ENCODE measurements around the gene IGSF22.

IGSF22 gene

DNA sequence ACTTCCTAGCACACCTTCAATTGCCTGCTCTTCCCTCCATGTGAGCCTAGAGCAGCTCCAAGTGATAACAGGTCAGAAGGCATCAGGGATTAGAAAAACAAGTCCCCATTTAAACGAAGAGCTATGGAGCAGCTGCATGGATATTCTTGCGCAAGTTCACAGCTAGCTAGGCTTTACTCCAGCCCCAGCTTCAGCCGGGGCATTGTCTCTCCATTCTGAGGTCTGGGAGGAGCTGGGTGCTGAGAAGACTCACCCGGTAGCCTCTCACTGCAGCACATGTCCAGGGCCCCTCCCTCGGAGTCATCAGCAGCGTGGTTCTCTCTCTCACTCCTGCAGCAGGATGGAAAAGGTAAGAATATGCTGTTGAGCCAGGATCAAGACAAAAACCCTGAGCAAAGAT lies 39.6 kb upstream of the IGSF22 start:
- Histone ChIP-seq H3K4me3 (ENCODE audit: low read length) (no peak overlapping the region), H3K36me3 (ENCODE audit: control insufficient read depth, insufficient read depth, low read length, severe bottlenecking) (no peaks in the 10 kb centered on the region), H3K27me3 (replicated peaks; ENCODE audit: control insufficient read depth, insufficient read depth, low read length) (no peaks in the 10 kb centered on the region), H3K9me3 (ENCODE audit: control insufficient read depth, low read length) (no peaks in the 10 kb centered on the region), H3K9ac (ENCODE audit: low read length) (no peak overlapping the region), H3K4me1 (ENCODE audit: control insufficient read depth, insufficient read depth, low read length) (peaks cover 13% of the 10 kb centered on the region)
- DNase-seq (ENCODE audit: low read depth): no peak

GRCh38 chr11:18761741-18762140 lies 35.8 kb upstream of the IGSF22 start:
- no peaks in the 10 kb centered on the region for H3K9me3 ChIP-seq (ENCODE audit: control insufficient read depth, low read length)
- peaks cover 10% of the 10 kb centered on the region for H3K4me1 ChIP-seq (ENCODE audit: control insufficient read depth, insufficient read depth, low read length)
- H3K27me3 ChIP-seq (replicated peaks; ENCODE audit: control insufficient read depth, insufficient read depth, low read length): no peaks in the 10 kb centered on the region
- H3K36me3 ChIP-seq (ENCODE audit: control insufficient read depth, insufficient read depth, low read length, severe bottlenecking): no peaks in the 10 kb centered on the region
- no peak overlapping the region for H3K4me3 ChIP-seq (ENCODE audit: low read length)
- no peak overlapping the region for H3K9ac ChIP-seq (ENCODE audit: low read length)
- no peak for DNase-seq (ENCODE audit: low read depth)

DNA sequence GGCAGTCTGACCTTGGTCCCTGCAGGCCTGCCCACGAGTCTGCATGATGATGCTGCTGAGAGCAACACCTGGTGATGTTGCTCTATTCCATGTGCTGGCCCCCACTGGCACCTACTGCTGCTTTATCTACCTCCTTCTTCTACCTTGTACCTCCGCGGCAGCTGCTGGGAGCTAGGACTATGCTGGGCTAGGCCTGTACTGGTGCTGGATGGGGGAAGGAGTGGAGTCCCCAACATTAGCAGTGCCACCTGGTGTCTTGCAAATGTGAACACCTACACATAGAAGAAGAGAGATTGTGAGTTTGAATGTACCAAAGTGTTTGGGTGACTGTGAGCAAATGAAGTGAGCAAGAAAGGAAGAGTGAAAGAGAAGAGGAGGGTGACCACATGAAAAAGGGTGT lies 35.2 kb upstream of the IGSF22 start:
- Histone ChIP-seq H3K9me3 (ENCODE audit: control insufficient read depth, low read length) (no peaks in the 10 kb centered on the region), H3K36me3 (ENCODE audit: control insufficient read depth, insufficient read depth, low read length, severe bottlenecking) (no peaks in the 10 kb centered on the region), H3K4me1 (ENCODE audit: control insufficient read depth, insufficient read depth, low read length) (peaks cover 8% of the 10 kb centered on the region), H3K4me3 (ENCODE audit: low read length) (no peak overlapping the region), H3K9ac (ENCODE audit: low read length) (no peak overlapping the region), H3K27me3 (replicated peaks; ENCODE audit: control insufficient read depth, insufficient read depth, low read length) (no peaks in the 10 kb centered on the region)
- no peak for DNase-seq (ENCODE audit: low read depth)

DNA sequence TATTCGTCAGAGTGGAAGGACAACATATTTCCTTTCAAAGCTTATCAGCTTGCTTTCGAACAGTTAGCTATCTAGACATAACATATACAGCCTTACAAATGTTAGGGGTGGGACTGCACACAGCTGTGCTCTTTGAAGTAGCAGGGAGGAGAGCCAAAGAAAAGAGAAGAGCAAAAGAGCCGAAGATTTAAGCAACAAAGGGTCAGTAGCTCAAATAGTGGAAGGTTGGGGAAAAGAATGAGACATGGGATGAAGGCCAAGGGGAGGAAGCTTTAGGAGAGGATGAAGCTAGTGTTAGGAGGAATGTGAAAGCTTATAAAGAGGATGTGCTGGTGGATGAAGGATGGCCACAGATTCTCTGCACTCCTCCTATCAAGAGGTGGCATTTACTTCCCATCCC lies 31.8 kb upstream of the IGSF22 start:
- DNase-seq (ENCODE audit: low read depth): no peak
- no peaks in the 10 kb centered on the region for H3K36me3 ChIP-seq (ENCODE audit: control insufficient read depth, insufficient read depth, low read length, severe bottlenecking)

DNA sequence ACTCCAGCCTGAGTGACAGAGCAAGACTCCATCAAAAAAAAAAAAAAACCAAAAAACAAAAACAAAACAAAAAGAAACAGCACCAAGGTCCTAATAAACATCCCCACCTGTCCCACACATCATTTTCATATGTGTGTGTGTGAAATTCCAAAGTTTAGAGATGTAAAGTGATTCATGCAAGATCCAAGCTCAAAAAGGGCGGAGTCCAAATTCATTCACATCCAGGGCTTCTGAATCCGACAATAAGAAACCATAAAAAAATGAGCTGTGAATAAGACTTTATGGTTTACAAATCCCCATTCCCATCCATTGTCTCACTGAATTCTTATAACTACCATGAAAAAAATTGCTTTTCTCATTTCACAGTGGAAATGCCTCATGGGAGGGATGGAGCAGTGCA lies 30.9 kb upstream of the IGSF22 start:
- H3K36me3 ChIP-seq (ENCODE audit: control insufficient read depth, insufficient read depth, low read length, severe bottlenecking): no peaks in the 10 kb centered on the region
- H3K9me3 ChIP-seq (ENCODE audit: control insufficient read depth, low read length): no peaks in the 10 kb centered on the region
- DNase-seq (ENCODE audit: low read depth): no peak
- no peaks in the 10 kb centered on the region for H3K4me1 ChIP-seq (ENCODE audit: control insufficient read depth, insufficient read depth, low read length)
- H3K4me3 ChIP-seq (ENCODE audit: low read length): no peak overlapping the region
- no peaks in the 10 kb centered on the region for H3K27me3 ChIP-seq (replicated peaks; ENCODE audit: control insufficient read depth, insufficient read depth, low read length)
- no peak overlapping the region for H3K9ac ChIP-seq (ENCODE audit: low read length)

More for the DNA sequence above, 31.8 kb upstream of the IGSF22 start:
- no peak overlapping the region for H3K9ac ChIP-seq (ENCODE audit: low read length)
- no peak overlapping the region for H3K4me3 ChIP-seq (ENCODE audit: low read length)
- no peaks in the 10 kb centered on the region for H3K4me1 ChIP-seq (ENCODE audit: control insufficient read depth, insufficient read depth, low read length)
- no peaks in the 10 kb centered on the region for H3K9me3 ChIP-seq (ENCODE audit: control insufficient read depth, low read length)
- no peaks in the 10 kb centered on the region for H3K27me3 ChIP-seq (replicated peaks; ENCODE audit: control insufficient read depth, insufficient read depth, low read length)

GRCh38 chr11:18754308-18754707 lies 28.3 kb upstream of the IGSF22 start:
- Histone ChIP-seq H3K4me1 (ENCODE audit: control insufficient read depth, insufficient read depth, low read length) (peaks cover 7% of the 10 kb centered on the region), H3K4me3 (ENCODE audit: low read length) (no peak overlapping the region), H3K36me3 (ENCODE audit: control insufficient read depth, insufficient read depth, low read length, severe bottlenecking) (no peaks in the 10 kb centered on the region), H3K9me3 (ENCODE audit: control insufficient read depth, low read length) (no peaks in the 10 kb centered on the region), H3K9ac (ENCODE audit: low read length) (no peak overlapping the region), H3K27me3 (replicated peaks; ENCODE audit: control insufficient read depth, insufficient read depth, low read length) (no peaks in the 10 kb centered on the region)
- no peak for DNase-seq (ENCODE audit: low read depth)

GRCh38 chr11:18752502-18752901 lies 26.5 kb upstream of the IGSF22 start:
- no peaks in the 10 kb centered on the region for H3K9me3 ChIP-seq (ENCODE audit: control insufficient read depth, low read length)

GRCh38 chr11:18750944-18751343 lies 25.0 kb upstream of the IGSF22 start:
- peaks cover 7% of the 10 kb centered on the region for H3K4me1 ChIP-seq (ENCODE audit: control insufficient read depth, insufficient read depth, low read length)
- no peak overlapping the region for H3K4me3 ChIP-seq (ENCODE audit: low read length)
- no peaks in the 10 kb centered on the region for H3K9me3 ChIP-seq (ENCODE audit: control insufficient read depth, low read length)
- no peak for DNase-seq (ENCODE audit: low read depth)
- no peaks in the 10 kb centered on the region for H3K27me3 ChIP-seq (replicated peaks; ENCODE audit: control insufficient read depth, insufficient read depth, low read length)
- no peak overlapping the region for H3K9ac ChIP-seq (ENCODE audit: low read length)
- H3K36me3 ChIP-seq (ENCODE audit: control insufficient read depth, insufficient read depth, low read length, severe bottlenecking): no peaks in the 10 kb centered on the region

More at GRCh38 chr11:18752502-18752901, 26.5 kb upstream of the IGSF22 start:
- Histone ChIP-seq H3K9ac (ENCODE audit: low read length) (no peak overlapping the region), H3K36me3 (ENCODE audit: control insufficient read depth, insufficient read depth, low read length, severe bottlenecking) (no peaks in the 10 kb centered on the region), H3K27me3 (replicated peaks; ENCODE audit: control insufficient read depth, insufficient read depth, low read length) (no peaks in the 10 kb centered on the region), H3K4me3 (ENCODE audit: low read length) (no peak overlapping the region), H3K4me1 (ENCODE audit: control insufficient read depth, insufficient read depth, low read length) (peaks cover 7% of the 10 kb centered on the region)
- no peak for DNase-seq (ENCODE audit: low read depth)

DNA sequence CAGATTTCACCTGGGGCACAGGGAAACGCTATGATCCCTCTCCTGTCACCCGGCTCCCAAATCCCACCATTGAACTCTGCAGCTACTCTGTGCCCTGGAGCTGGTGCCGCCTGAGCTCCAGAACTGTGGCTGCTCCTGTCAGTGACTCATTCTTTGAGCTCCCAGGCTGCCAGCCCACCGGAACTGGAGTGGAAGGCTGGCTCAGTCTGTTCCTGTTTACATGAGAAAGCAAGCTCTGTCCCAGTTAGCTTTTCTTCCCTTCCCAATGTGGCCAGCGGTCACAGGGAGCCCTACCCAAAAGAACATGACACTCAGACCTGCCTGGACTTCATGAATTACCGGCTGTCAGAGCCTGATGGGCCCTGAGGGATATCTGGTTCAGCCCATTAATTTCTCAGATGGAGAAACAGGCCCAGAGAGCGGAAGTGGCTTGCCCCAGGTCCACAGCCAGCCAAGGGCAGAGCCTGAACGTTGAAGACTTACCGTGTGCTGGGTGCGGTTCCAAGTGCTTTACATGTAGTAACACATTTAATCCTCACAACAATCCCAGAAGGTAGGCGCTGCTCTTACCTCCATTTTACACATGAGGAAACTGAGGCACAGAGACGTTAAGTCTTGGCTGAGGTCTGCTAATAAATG lies 23.8 kb upstream of the IGSF22 start:
- peaks cover under 1% of the 10 kb centered on the region for H3K27me3 ChIP-seq (replicated peaks; ENCODE audit: control insufficient read depth, insufficient read depth, low read length)
- no peaks in the 10 kb centered on the region for H3K9me3 ChIP-seq (ENCODE audit: control insufficient read depth, low read length)
- peaks cover 7% of the 10 kb centered on the region for H3K4me1 ChIP-seq (ENCODE audit: control insufficient read depth, insufficient read depth, low read length)
- DNase-seq (ENCODE audit: low read depth): peak; percentile 71
- no peaks in the 10 kb centered on the region for H3K36me3 ChIP-seq (ENCODE audit: control insufficient read depth, insufficient read depth, low read length, severe bottlenecking)
- H3K9ac ChIP-seq (ENCODE audit: low read length): no peak overlapping the region
- H3K4me3 ChIP-seq (ENCODE audit: low read length): no peak overlapping the region

- Histone ChIP-seq H3K4me1 (ENCODE audit: control insufficient read depth, insufficient read depth, low read length) (peaks cover 7% of the 10 kb centered on the region), H3K36me3 (ENCODE audit: control insufficient read depth, insufficient read depth, low read length, severe bottlenecking) (no peaks in the 10 kb centered on the region), H3K9ac (ENCODE audit: low read length) (no peak overlapping the region)
Measured at GRCh38 chr11:18748766-18749365, 22.9 kb upstream of the IGSF22 start.

GRCh38 chr11:18745251-18745650 lies 19.3 kb upstream of the IGSF22 start:
- no peak overlapping the region for H3K4me3 ChIP-seq (ENCODE audit: low read length)
- DNase-seq (ENCODE audit: low read depth): no peak
- H3K9ac ChIP-seq (ENCODE audit: low read length): no peak overlapping the region
- no peaks in the 10 kb centered on the region for H3K36me3 ChIP-seq (ENCODE audit: control insufficient read depth, insufficient read depth, low read length, severe bottlenecking)
- peaks cover 7% of the 10 kb centered on the region for H3K4me1 ChIP-seq (ENCODE audit: control insufficient read depth, insufficient read depth, low read length)
- peaks cover 17% of the 10 kb centered on the region for H3K27me3 ChIP-seq (replicated peaks; ENCODE audit: control insufficient read depth, insufficient read depth, low read length)
- H3K9me3 ChIP-seq (ENCODE audit: control insufficient read depth, low read length): no peaks in the 10 kb centered on the region

More at GRCh38 chr11:18748766-18749365, 22.9 kb upstream of the IGSF22 start:
- H3K27me3 ChIP-seq (replicated peaks; ENCODE audit: control insufficient read depth, insufficient read depth, low read length): peaks cover 5% of the 10 kb centered on the region
- DNase-seq (ENCODE audit: low read depth): no peak
- no peaks in the 10 kb centered on the region for H3K9me3 ChIP-seq (ENCODE audit: control insufficient read depth, low read length)
- H3K4me3 ChIP-seq (ENCODE audit: low read length): no peak overlapping the region
